Ovary (tissue), 3 donors: ENCODE results near the gene LIFR.

Source experiments
- CTCF ChIP-seq, 3 donors: fragments of 450-650 bp in 2 of 3; fragments of 200-600 bp in 1 of 3; IDR thresholded peaks; one replicate each; pipeline versions ENCODE4 v1.5.1 to v1.8.0; 2016 to 2022; ENCODE audit warnings: antibody characterized with exemption in 3 of 3, mild to moderate bottlenecking in 1 of 3
- POLR2A ChIP-seq: fragments of 450-650 bp; IDR thresholded peaks from one replicate; pipeline ENCODE4 v1.6.1; 2017; ENCODE audit warnings: antibody characterized with exemption, mild to moderate bottlenecking, moderate library complexity
- donor health status: DM: no; HTN: no; CAD: no.

GRCh38 chr5:38426490-38426889 is 130.0 kb downstream of the LIFR start:
- TF ChIP-seq CTCF (IDR thresholded peaks at IDR 0.05) (no peak), POLR2A (no peak)
